Stimulated activated CD4-positive, alpha-beta T cell treated with anti-CD3 and anti-CD28 coated beads, TNF-alpha, amount 100 ng/mL, for 1 hour (primary cell): ENCODE measurements around the gene PRCC.
"Not testable (repeated sequence)": the region's sequence is repeated elsewhere in the genome, so short reads cannot be mapped to it uniquely, and the experiment has no call there.

Experiments used
- DNase-seq, 3 donors: peaks; one replicate each; pipeline ENCODE4 v3.0.0-alpha.2; 2020; ENCODE audit warnings: low read depth in 3 of 3, low spot score in 1 of 3

Gene PRCC

DNA sequence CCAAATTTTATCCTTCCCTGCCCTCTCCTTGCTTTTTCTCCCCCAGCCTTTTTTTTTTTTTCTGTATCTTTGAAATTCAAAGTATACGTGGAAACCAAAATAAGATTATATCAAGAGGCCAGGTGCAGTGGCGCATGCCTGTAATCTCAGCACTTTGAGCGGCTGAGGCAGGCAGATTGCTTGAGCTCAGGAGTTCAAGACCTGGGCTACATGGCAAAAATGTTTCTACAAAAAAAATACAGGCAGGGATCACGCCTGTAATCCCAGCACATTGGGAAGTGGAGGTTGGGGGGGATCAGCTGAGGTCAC lies 6.6 kb upstream of the PRCC start:
- no peak for DNase-seq

DNA sequence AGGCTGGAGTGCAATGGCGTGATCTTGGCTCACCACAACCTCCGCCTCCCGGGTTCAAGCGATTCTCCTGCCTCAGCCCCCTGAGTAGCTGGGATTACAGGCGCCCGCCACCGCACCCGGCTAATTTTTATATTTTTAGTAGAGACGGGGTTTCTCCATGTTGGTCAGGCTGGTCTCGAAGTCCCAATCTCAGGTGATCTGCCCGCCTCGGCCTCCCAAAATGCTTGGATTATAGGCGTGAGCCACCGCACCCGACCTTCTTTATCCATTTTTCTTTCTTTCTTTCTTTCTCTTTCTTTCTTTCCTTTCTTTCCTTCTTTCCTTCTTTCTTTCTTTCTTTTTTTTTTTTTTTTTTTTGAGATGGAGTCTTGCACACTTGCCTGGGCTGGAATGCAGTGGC lies 2.2 kb upstream of the PRCC start:
- not testable (repeated sequence) for DNase-seq

DNA sequence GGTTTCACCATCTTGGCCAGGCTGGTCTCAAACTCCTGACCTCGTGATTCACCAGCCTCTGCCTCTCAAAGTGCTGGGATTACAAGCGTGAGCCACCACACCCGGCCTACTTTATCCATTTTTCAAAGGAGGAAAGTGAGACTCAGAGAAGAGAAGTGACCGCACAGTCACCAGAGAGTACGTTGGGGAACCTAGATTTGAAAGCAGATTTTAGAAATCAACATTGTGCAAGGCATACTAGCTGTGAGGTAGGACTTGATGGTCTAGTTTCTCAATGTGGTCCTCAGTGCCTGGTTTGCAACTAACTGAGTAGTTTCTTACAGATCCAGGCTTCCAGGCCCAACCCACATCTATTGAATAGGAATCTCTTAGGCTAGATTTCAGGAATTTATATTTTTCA lies 1.7 kb upstream of the PRCC start:
- no peak for DNase-seq

DNA sequence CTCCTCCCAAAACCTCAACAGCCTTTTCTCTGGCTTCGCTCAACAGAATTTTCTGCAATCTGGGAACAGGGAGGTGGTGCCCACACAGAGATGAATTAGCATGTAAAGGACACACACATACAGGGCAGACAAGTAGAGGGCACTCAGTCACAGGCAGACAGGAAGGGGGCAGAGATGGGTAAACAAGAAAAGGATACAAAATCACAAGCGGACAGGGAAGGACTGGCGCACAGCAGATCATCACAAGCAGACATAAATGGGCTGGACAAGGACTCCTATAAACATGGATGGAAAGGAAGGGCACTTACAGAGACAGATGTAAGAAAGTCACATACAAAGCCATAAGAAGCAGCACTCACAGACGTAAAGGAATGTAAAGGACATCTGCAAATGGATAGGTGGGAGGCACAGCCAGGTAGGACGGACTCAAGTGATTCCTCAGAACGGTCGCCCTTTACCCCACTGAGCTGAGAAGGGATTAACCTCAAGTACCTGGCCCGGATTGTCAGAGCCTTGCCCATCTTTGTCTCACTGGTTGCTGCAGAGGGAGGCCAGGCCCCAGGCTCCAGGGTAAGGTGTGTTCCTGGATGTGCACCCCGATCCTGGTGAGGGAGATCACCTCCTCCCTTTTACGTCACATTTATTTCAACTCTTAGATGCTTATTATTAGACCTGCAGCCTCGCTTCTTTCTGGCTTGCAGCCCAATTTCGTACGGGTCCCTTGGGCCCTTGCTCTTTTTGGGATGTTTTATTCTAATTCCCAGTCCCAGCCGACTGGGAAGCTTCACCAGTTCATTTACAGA lies 836 bp upstream of the PRCC start:
- DNase-seq = no peak

DNA sequence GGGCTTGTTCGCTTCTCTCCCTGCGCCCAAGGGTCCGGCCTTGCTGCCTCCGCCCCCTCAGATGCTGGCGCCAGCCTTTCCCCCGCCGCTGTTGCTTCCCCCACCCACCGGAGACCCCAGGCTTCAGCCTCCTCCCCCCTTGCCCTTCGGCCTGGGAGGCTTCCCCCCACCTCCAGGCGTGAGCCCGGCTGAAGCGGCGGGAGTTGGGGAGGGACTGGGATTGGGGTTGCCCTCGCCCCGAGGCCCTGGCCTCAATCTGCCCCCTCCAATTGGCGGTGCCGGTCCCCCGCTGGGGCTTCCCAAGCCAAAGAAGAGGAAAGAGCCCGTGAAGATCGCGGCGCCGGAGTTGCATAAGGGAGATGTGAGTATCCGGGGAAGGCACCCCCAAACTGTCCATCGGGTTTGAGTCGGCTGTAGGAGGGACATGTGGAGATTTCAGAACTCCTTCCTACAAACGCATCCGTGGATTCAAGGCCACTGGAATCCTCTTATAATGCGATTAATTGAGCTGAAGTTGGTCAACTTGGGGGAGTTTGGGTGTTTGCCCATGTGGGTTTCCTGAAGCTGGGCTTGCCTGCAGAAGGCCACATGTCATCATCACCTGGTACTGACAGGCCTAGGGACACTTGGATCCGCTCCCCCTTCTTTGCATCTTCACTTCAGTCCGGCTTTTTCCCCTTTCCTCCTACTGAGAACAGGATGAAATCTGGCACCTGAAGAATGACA lies 707 bp downstream of the PRCC start:
- DNase-seq = no peak

DNA sequence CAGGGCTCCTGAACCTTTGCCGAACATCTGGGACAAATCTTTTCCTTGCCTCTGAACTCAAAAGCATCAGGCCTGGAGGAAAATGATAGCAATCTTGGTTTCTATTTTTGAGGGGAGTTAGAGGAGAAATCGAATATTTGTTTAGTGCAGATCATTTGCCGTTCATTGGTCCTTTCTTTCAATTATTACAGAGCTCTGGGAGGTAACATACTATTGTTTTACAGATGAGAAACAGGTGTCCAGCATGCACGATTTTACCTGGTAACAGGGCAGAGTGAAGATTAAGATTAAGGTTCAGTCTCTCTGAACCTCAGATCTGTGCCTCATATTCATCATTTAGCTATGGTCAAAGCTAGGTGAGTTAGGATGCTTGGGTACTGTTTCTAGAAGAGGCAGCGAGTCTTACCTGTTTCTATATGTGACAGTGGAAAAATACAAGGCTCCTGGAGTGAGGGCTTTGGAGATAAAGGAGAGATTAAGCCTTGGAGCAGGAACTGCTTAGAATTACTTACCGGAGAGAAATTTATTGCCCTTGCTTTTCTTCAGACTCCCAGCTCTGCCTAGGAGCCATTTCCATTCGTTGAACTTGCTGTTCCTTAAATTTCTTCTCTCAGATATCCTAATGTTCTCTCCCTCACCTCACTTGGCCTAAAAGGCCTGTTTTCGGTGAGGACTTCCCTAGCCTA lies 1.4 kb downstream of the PRCC start:
- DNase-seq = no peak

DNA sequence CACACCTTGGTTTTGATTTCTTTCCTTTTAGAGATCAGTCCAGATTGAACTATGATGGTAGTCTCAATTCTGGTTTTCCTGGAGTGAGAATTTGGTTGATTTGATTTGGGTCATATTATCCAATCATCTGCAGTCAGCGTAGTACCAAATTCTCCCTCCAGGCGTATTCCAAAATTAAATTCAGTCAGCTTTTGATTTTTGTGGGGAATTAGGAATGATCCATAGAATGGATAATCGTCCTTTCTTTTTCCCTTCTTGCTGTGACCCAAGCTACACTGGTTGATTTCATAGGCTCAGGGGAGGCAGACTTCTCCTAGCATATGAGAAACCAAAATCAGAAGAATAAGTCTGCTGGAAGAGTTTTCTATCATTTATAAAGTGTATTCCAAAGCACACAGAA lies 4.9 kb downstream of the PRCC start:
- DNase-seq = no peak

DNA sequence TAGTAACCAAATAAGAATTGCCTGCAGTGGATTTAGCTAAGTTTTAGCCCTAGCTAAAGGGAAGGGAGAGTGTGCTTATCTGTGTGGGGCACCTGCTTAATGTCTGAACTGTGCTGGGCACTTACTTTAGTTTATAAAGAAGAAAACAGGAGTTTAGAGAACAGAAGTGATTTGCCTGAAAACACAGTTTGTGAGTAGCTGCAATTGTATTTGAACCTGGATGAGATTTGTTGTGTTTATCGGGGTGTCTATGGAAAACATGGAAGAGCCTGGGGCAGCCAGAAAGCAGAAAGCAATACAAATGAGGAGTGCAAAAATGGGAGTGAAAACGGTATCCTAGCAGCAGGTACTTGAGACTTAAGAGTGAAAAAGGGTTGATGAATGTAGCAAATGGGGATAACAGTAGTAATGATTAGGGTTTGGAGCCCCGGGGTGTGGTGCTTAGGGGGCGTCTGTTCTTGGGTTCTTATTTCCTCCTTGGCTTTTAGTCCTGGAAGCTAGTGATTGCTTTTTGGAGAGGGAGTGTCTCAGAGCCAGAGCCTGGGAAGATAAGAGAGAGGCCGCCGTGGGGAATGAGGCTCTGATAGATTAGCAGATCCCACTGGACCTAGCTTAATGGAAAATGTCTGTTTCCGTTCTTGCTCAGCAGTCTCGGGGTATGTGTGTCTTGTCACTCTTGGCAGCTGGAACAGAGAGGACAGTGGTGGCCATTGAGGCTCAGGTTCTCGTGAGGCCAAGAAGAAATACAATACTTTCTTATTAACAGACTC lies 5.6 kb downstream of the PRCC start:
- DNase-seq = no peak

DNA sequence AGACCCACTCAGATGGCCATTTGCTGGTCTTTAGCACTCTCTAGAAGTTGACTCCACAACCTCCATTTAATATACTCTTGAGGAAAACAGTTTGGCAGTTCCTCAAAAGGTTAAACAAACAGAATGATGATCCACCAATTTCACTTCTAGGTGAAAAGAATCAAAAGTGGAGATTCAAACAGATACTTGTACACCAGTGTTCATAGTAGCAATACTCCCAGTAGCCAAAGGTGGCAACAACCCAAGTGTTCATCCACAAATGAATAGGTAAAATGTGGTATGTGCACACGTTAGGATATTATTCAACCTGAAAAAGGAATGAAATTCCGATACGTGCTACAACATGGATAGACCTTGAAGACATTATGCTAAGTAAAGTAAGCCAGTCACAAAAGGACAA lies 6.3 kb downstream of the PRCC start:
- no peak for DNase-seq

DNA sequence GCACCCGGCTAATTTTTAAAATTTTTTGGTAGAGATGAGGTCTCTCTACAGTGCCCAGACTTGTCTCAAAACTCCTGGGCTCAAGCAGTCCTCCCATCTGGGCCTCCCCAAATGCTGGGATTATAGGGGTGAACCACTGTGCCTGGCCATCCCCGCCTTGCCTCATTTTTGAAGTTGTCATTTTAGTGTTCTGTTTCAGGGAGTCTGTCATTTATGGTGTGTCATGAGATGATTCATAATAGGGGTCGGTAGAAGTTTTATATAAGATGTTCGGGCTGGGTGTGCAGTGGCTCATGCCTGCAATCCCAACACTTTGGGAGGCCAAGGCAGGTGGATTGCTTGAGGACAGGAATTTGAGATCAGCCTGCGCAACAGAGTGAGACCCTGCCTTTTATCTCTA lies 8.5 kb downstream of the PRCC start:
- DNase-seq = no peak

DNA sequence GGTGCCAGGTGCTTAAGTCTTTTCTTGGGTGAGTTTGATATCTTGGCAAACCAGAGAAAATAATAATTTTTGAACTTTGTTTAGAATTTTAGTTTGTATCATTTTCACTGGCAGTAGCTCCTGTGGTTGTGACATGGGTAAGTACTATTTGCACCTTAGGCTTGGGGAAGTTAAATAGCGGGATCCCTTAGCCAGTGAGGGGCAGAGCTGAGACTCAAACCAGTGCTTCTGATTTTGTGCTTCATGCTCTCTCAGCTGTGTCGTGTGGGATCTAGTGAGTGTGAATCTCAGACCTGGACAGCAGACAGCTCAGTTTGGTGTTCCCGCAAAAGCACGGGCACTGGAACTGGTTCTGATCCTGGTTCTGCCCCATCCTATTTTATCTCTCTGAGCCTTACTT lies 9.6 kb downstream of the PRCC start:
- no peak for DNase-seq

DNA sequence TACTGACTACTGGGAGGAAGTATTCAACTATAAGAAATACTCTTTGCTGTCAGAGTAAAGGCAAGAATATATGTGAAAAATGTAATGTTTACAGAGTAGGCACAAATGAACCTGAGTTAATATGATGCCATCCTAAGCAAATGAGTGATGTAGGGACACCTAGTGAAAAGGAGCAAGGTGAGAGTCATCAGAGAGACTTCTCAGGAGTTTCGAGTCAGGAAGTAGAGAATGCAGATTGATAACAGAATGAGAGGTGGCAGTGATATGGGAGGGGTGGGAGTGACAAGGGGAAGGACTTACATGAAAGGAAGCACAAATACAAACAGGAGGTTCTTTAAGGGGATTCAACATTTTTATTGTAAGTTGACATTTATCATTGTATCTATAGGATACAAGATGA lies 10.2 kb downstream of the PRCC start:
- DNase-seq = no peak

DNA sequence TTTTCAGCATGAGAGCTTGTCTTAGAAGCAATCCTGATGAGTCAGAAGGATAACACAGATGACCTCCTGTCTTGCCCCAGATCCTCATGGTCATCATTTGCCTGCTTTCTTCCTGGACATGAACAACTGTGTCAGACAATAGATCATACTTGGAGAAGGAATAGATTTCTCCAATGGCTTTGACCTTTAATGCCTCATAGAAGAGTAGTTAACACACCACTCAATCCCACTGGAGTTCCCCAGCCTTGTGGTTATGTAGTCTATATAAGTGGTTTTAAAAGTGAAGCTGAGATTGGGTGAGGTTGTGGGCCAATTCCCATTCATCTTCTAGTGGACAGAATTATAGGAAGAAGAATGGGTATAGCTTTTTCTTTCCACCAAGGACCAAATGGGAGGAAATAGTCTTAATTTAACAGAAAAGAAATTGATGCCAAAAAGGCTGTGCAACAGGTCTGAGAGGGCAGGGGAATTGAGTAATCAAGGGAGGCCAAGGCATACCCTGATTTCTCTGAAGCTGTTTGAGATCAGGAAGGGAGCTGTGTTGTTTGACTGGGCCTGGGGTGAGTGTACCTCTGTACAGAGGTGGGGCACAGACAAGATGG lies 14.4 kb downstream of the PRCC start:
- no peak for DNase-seq

DNA sequence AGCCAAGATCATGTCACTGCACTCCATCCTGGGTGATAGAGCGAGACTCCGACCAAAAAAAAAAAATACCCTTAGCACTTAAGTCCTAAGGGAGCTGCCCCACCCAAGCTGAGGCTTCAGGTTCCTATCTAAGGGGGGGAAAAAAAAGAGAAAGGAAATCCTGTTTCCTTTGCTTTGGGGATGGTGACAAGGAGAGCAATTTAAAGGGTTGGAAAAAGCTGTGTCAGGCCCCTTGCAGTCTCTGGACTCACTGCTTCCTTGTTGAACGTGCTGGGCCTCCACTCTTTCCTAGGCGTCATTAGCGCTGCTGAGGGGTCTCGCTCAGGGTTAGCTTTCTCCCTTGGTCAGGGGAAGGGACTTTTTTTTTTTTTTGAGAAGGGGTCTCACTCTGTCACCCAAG lies 18.1 kb downstream of the PRCC start:
- DNase-seq = no peak

DNA sequence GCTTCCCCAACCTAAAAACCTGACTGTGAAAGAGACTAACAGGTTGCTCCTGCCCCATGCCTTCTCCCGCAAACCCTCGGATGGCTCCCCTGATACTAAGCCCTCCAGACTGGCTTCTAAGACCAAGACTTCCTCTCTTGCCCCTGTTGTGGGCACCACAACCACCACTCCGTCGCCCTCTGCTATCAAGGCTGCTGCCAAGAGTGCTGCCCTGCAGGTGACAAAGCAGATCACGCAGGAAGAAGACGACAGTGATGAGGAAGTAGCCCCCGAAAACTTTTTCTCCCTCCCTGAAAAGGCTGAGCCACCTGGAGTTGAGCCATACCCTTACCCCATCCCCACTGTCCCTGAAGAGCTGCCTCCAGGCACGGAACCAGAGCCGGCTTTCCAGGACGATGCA lies 19.3 kb downstream of the PRCC start:
- no peak for DNase-seq

DNA sequence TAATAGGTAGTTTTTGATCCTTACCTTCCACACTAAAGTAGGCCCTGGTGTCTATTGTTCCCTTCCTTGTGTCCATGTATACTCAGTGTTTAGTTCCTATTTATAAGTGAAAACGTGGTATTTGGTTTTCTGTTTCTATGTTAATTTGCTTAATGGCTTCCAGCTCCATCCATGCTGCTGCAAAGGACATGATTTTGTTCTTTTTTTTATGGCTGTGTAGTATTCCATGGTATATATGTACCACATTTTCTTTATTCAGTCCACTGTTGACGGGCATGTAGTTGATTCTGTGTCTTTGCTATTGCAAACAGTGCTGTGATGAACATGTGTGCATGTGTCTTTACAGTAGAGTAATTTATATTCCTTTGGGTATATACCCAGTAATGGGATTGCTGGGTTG lies 20.8 kb downstream of the PRCC start:
- no peak for DNase-seq

DNA sequence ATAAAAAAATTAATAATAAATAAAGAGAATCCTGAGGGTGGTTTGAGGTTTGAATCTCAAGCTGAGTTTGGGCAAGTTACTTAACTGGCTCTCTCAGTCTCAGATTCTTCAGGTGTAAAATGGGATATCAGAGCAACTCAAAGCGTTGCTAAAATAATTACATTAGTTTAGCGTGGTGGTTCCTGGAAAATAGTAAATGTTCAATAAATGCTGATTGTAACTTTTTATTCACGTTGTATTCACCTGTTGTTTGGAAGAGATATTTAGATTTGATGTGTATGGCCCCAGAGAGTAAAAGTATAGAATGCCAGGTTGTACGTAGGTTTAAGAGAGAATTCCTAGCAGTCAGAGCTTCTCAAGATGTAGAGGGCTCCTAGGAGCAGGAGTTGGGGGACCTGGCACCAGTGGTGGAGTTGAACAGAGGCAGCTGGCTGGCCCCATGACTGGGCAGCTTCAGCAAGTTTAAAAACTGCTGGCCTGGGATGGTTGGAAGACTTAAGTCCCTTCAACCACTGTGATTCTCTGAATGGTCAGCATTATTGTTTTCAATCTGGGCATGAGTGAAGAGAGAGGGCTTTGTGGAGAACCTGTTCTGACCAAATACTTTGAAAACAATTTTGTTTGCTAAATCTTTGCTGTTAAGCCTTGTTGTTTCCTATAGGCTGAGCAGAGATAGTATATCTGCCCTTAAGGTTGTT lies 22.4 kb downstream of the PRCC start:
- DNase-seq = no peak

DNA sequence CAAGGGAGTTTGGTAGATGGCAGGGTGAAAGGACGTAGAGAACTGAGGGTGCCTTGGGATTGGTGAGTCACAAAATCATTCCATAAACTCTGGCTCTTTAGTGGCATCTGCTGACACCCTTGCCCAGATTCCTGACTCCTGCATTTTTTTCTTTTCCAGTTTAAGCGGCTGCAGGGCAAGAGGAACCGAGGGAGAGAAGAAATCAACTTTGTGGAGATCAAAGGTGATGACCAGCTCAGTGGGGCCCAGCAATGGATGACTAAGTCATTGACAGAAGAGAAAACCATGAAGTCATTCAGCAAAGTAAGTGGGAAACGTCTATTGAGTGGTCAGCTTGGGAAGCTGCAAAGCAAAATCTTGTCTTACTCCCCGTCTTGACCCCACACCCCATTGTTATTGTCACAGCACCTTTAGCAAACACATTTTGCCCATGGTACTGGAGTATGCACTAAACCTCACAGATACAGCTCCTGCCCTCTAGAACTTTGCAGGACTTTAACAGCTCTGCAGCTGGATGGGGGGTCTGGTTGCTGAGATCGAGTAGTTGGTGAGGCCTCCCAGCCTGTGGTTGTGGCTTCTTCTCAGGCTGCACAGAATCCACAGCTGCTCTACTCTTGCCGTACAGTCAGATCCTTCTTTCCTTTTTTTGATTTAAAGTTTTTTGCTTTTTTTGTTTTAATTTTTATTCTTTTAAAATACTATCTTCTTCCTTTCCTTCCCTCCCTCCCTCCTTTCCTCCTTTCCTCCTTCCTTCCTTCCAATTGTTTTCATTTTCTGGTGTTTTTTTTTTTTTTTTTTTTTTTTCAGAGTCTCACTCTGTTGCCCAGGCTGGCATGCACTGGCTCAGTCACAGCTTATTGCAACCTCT lies 27.4 kb downstream of the PRCC start:
- no peak for DNase-seq

DNA sequence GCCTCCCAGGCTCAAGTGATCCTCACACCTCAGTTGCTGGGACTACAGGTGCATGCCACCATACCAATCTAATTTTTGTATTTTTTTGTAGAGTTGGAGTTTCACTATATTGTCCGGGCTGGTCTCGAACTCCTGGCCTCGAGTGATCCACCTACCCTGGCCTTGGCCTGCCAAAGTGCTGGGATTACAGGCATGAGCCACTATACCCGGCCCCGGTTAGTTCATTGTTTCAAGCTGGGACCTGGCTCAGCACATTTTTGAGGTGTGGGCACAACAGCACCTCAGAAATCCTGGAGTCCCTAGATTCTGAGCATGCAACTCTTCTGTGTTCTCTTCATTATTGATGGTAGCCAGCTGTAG lies 28.0 kb downstream of the PRCC start:
- DNase-seq = no peak

DNA sequence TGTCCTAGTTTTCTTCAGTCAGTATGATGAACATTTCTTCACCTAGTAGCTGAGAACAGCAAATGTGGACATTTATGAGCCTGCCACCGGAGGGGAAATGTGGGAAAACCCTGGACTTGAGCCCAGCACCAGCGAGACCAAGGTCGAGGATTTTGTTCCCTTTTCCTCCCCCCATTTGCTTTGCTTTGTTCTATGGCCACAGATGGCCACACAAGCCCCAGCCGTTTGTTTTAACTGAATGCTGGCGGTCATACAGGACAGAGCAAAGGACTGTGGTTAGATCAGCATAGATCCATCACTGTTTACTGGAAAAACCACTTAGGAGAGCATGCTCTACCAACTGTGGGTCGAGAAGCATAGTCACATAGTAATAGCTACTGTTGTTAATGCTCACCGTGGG lies 28.5 kb downstream of the PRCC start:
- DNase-seq = no peak
